ENCODE data around the gene OR8B2. TPM values are rescaled to one million over a fixed set of nuclear protein-coding genes. Genes with fewer than 3 reads are reported as not detected.

The OR8B2 gene
- total and polyA plus RNA-seq, 3 donors from 2014 or later: 1.0 TPM; not detected in 2

DNA sequence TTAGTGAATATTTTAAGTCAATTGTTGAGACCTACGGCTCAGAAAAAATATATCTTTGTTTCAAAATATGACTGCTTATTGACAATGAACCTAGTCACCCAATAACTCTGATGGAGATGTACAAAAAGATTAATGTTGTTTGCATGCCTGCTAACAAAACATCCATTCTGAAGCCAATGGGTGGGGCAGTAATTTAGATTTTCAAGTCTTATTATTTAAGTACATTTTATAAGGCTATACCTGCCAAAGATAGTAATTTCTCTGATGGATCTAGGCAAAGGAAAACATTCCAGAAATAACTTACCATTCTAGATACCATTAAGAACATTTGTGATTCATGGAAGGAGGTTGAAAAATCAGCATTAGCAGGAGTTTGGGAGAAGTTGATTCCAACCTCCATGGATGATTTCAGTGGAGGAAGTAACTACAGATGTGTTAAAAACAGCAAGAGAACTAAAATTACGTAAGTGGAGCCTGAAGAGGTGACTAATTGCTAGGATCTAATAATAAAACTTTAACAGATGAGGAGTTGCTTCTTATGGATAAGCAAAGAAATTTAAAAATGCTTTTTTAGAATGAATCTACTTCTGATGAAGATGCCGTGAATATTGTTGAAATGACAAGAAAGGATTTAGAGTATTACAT, 37.9 kb downstream of the OR8B2 start:
- Histone ChIP-seq H3K36me3 (ENCODE audit: low read depth, missing control alignments) (no peaks in the 10 kb centered on the region), H3K27me3 (no peaks in the 10 kb centered on the region), H3K4me3 (no peak overlapping the region), H3K9me3 (no peaks in the 10 kb centered on the region), H3K27ac (no peak overlapping the region), H3K4me1 (no peaks in the 10 kb centered on the region)
- no peak for DNase-seq
- TF ChIP-seq, protein P1, sequence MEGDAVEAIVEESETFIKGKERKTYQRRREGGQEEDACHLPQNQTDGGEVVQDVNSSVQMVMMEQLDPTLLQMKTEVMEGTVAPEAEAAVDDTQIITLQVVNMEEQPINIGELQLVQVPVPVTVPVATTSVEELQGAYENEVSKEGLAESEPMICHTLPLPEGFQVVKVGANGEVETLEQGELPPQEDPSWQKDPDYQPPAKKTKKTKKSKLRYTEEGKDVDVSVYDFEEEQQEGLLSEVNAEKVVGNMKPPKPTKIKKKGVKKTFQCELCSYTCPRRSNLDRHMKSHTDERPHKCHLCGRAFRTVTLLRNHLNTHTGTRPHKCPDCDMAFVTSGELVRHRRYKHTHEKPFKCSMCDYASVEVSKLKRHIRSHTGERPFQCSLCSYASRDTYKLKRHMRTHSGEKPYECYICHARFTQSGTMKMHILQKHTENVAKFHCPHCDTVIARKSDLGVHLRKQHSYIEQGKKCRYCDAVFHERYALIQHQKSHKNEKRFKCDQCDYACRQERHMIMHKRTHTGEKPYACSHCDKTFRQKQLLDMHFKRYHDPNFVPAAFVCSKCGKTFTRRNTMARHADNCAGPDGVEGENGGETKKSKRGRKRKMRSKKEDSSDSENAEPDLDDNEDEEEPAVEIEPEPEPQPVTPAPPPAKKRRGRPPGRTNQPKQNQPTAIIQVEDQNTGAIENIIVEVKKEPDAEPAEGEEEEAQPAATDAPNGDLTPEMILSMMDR (IDR thresholded peaks at IDR 0.05): no peak
- TF ChIP-seq POLR2A (IDR thresholded peaks at IDR 0.05): no peak
- intact Hi-C loops (cut with DNase I; ENCODE audit: low total_unique reads): no loop called here
- WGBS, 2 donors: 42 to 74% methylated on average over 3 of the region's 3 CpGs

DNA sequence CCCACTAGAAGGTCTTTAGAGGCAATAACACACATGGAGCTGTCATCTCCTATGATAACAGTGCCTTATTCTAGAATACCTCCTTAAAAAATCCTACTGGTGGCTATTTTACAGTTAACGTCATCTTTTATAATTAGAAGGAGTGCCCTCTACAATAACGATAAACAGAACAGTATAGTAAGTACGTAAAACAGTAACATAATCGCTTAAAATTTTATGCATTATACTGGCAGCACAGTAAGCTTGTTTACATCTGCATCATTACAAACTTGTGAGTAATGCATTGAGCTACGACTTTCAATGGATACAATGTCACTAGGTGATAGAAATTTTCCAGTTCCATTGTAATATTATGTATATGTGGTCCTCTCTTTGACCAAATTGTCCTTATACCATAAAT, 40.0 kb downstream of the OR8B2 start:
- Histone ChIP-seq H3K4me1 (no peaks in the 10 kb centered on the region), H3K27me3 (no peaks in the 10 kb centered on the region), H3K4me3 (no peak overlapping the region), H3K36me3 (ENCODE audit: low read depth, missing control alignments) (no peaks in the 10 kb centered on the region), H3K9me3 (no peaks in the 10 kb centered on the region), H3K27ac (no peak overlapping the region)
- intact Hi-C loops (cut with DNase I; ENCODE audit: low total_unique reads): no loop called here
- WGBS, 2 donors: 85 to 87% methylated on average over 5 of the region's 5 CpGs
- DNase-seq: no peak
- TF ChIP-seq, protein P1 (IDR thresholded peaks at IDR 0.05): no peak
- no peak for TF ChIP-seq POLR2A (IDR thresholded peaks at IDR 0.05)

DNA sequence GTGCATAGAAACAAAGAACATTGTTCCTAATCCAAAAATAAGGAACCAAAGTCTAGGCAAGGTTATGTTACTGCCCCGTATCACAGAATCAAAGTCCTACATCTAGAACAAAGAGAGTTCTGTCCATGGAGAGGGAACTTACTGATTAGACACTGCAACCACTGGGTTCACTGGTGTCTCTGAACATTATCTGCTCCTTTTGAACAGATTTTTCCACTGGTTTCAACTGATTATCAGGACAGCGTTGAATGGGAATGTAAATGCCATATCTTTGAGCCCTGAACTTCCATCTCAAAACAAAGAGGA, 44.2 kb downstream of the OR8B2 start:
- 65 to 78% methylated on average over 2 of the region's 2 CpGs for WGBS, 2 donors
- no peaks in the 10 kb centered on the region for H3K36me3 ChIP-seq (ENCODE audit: low read depth, missing control alignments)
- intact Hi-C loops (cut with DNase I; ENCODE audit: low total_unique reads): no loop called here
- no peak for DNase-seq
- no peak for TF ChIP-seq POLR2A (IDR thresholded peaks at IDR 0.05)
- TF ChIP-seq, protein P1 (IDR thresholded peaks at IDR 0.05): no peak
- no peaks in the 10 kb centered on the region for H3K4me1 ChIP-seq
- H3K27me3 ChIP-seq: no peaks in the 10 kb centered on the region
- H3K27ac ChIP-seq: no peak overlapping the region
- no peak overlapping the region for H3K4me3 ChIP-seq
- no peaks in the 10 kb centered on the region for H3K9me3 ChIP-seq

DNA sequence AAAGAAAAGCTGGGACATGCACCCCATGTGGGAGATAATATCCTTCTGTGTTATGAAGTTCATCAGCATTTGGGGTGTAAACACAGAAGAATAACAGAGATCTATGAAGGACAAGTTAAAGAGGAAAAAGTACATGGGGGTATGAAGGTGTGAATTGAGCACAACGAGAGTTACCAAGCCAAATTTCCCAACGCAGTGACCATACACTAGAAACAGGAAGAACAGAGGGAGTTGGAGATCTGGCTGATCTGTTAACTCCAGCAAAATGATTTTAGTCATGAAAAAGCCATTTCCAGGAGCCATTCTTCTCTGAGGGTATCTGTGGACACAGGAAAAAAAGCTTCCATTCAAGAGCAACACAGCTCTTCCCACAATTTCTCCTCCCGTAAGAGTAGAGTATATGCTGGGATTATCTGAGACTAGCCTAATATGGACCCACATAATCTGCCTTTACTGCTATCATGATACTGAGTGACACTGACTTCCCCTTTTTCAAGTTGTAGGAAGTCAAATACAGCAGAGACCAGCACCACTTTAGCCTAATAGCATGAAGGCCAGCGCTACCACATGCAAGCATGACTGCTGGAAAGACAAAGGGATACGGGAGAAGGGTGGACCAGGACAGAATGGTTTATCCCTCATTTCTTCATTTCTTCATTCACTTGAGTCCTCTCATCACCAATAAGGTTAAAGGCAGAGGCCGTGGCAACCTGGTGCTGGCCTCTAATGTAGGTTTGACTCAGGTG, 44.7 kb downstream of the OR8B2 start:
- TF ChIP-seq, protein P1 (IDR thresholded peaks at IDR 0.05): no peak
- no peak for TF ChIP-seq POLR2A (IDR thresholded peaks at IDR 0.05)
- Histone ChIP-seq H3K4me3 (no peak overlapping the region), H3K36me3 (ENCODE audit: low read depth, missing control alignments) (no peaks in the 10 kb centered on the region), H3K27me3 (no peaks in the 10 kb centered on the region), H3K4me1 (no peaks in the 10 kb centered on the region), H3K9me3 (no peaks in the 10 kb centered on the region), H3K27ac (no peak overlapping the region)
- intact Hi-C loops (cut with DNase I; ENCODE audit: low total_unique reads): no loop called here
- DNase-seq: no peak
- 84 to 85% methylated on average over 6 of the region's 6 CpGs for WGBS, 2 donors

Other genes with a start within 250 kb of the OR8B2 start
- 1 to 10 TPM; 1.5 to 1.6 TPM for gene OR10D3, start 201.2 kb downstream of the OR8B2 start, total RNA-seq
- not detected for gene OR10D3, start 201.2 kb downstream of the OR8B2 start, polyA plus RNA-seq (ENCODE audit: insufficient read depth, low read depth, low replicate concordance)
- 1 to 10 TPM; 1.2 to 2.6 TPM for gene OR8G1, start 143.4 kb downstream of the OR8B2 start, total RNA-seq
- gene OR8G1, start 143.4 kb downstream of the OR8B2 start, polyA plus RNA-seq (ENCODE audit: insufficient read depth, low read depth, low replicate concordance): 0.29 TPM
- 1 to 10 TPM; 2.5 to 4.5 TPM for gene OR8G5, start 128.1 kb downstream of the OR8B2 start, total RNA-seq
- gene OR8G5, start 128.1 kb downstream of the OR8B2 start, polyA plus RNA-seq (ENCODE audit: insufficient read depth, low read depth, low replicate concordance): 5.7 TPM
- gene OR8D1, start 70.5 kb downstream of the OR8B2 start, total RNA-seq: not detected
- gene OR8D1, start 70.5 kb downstream of the OR8B2 start, polyA plus RNA-seq (ENCODE audit: insufficient read depth, low read depth, low replicate concordance): not detected
- gene OR8D2, start 64.3 kb downstream of the OR8B2 start, total RNA-seq: not detected
- gene OR8D2, start 64.3 kb downstream of the OR8B2 start, polyA plus RNA-seq (ENCODE audit: insufficient read depth, low read depth, low replicate concordance): not detected
- not detected for gene OR8B3, start 14.5 kb upstream of the OR8B2 start, total RNA-seq
- gene OR8B3, start 14.5 kb upstream of the OR8B2 start, polyA plus RNA-seq (ENCODE audit: insufficient read depth, low read depth, low replicate concordance): 0.53 TPM
- gene OR8B4, start 40.4 kb upstream of the OR8B2 start, total RNA-seq: not detected
- gene OR8B4, start 40.4 kb upstream of the OR8B2 start, polyA plus RNA-seq (ENCODE audit: insufficient read depth, low read depth, low replicate concordance): not detected
- gene OR8B8, start 61.2 kb upstream of the OR8B2 start, total RNA-seq: not detected
- not detected for gene OR8B8, start 61.2 kb upstream of the OR8B2 start, polyA plus RNA-seq (ENCODE audit: insufficient read depth, low read depth, low replicate concordance)
- not detected for gene OR8B12, start 159.2 kb upstream of the OR8B2 start, total RNA-seq
- not detected for gene OR8B12, start 159.2 kb upstream of the OR8B2 start, polyA plus RNA-seq (ENCODE audit: insufficient read depth, low read depth, low replicate concordance)
- gene OR8A1, start 185.5 kb upstream of the OR8B2 start, total RNA-seq: under 1 TPM; 0.31 to 0.50 TPM
- gene OR8A1, start 185.5 kb upstream of the OR8B2 start, polyA plus RNA-seq (ENCODE audit: insufficient read depth, low read depth, low replicate concordance): 0.29 TPM
- gene PANX3, start 226.9 kb upstream of the OR8B2 start, total RNA-seq: under 1 TPM in 1 of 2 donors, not detected in 1; 0.43 TPM
- gene PANX3, start 226.9 kb upstream of the OR8B2 start, polyA plus RNA-seq (ENCODE audit: insufficient read depth, low read depth, low replicate concordance): 0.18 TPM
- 10 to 100 TPM; 25.2 to 35.7 TPM for gene TBRG1, start 238.4 kb upstream of the OR8B2 start, total RNA-seq
- 38.8 TPM for gene TBRG1, start 238.4 kb upstream of the OR8B2 start, polyA plus RNA-seq (ENCODE audit: insufficient read depth, low read depth, low replicate concordance)

Data from testis (tissue), 3 donors.